Lower leg skin (tissue), 4 donors: Measurements from ENCODE around the gene ULK1. TPM values are rescaled to one million over a fixed set of nuclear protein-coding genes. Genes with fewer than 3 reads are reported as not detected.
"Not testable (repeated sequence)": the region's sequence is repeated elsewhere in the genome, so short reads cannot be mapped to it uniquely, and the experiment has no call there.

Experiments
- DNase-seq, 2 donors: peaks; one replicate each; pipeline ENCODE4 v3.0.0-alpha.2; 2019; ENCODE audit warnings: low spot score in 2 of 2
- H3K4me3 ChIP-seq: fragments of 200-600 bp; sonication (generic); 2 replicates; pipeline ENCODE4 v1.5.1; 2017; ENCODE audit warnings: mild to moderate bottlenecking, low read depth; ENCODE audit not compliant: poor library complexity, severe bottlenecking
- POLR2A ChIP-seq, 2 donors: fragments of 450-650 bp; IDR thresholded peaks; one replicate each; pipeline ENCODE4 v1.6.1; 2016 to 2017; ENCODE audit warnings: antibody characterized with exemption in 2 of 2, mild to moderate bottlenecking in 1 of 2, moderate library complexity in 1 of 2
- WGBS, 2 donors: methylation state at CpG; one replicate each; pipeline ENCODE4 v1.1.5; 2018; 5-methylcytosine and 5-hydroxymethylcytosine counted together
- intact Hi-C: fragments of 100-400 bp; cut with DNase I; formaldehyde crosslinking; loops from one replicate; pipeline ENCODE4 v1.15.0; 2023; ENCODE audit warnings: low total_unique reads
- total RNA-seq, 4 donors: library from RNA; depleted of rRNA; stranded (reverse); fragments of >200 nt; gene quantifications; one replicate each; pipeline ENCODE4 v1.1.0, GENCODE V29; 2016
- TF ChIP-seq, protein P1 (sequence below), 3 donors: fragments of 450-650 bp; IDR thresholded peaks; one replicate each; pipeline ENCODE4 v1.5.1; 2016; ENCODE audit warnings: antibody characterized with exemption in 3 of 3, mild to moderate bottlenecking in 3 of 3, moderate library complexity in 2 of 3

The ULK1 gene
- total RNA-seq, 4 donors from 2014 or later, result 42.8 to 117 (median 46.1) TPM

DNA sequence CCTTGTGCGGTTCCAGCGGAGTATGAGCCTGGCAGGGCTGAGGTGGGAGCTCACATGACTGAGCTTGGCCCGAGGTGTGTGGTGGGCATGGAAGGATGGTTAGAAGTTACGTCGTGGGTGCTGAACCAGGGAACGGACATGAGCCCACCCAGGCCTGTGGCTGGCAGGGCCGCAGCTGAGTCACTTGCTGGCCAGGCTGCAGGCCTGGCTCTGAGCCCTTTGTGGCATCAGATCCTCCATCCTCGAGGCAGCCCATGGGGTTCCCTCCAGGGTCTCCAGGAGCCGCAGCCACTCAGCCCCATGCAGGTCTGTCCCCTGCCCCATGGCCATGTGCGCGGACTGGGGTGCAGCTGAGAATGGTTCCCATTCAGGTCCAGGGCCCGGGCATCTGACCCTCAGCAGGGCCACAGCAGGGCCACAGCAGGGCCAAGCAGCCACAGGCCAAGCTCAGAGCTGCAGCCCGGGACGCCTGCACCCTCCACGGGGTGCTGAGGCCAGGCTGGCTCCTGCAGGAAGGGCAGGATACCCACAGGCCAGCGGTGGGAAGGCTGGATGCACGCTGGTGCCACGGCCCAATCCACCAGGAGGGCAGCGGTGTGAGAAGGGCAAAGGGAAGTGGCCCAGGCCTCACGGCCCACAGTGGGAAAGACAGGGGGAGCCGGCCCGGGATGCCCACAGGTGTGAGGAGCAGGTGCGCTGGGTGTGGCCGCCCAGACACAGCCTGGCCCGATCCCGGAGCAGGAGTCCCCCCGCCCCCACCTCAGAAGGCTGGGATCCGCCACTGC is 26.3 kb upstream of the ULK1 start:
- DNase-seq, result no peak
- TF ChIP-seq POLR2A (IDR thresholded peaks at IDR 0.05), result no peak
- TF ChIP-seq, protein P1, sequence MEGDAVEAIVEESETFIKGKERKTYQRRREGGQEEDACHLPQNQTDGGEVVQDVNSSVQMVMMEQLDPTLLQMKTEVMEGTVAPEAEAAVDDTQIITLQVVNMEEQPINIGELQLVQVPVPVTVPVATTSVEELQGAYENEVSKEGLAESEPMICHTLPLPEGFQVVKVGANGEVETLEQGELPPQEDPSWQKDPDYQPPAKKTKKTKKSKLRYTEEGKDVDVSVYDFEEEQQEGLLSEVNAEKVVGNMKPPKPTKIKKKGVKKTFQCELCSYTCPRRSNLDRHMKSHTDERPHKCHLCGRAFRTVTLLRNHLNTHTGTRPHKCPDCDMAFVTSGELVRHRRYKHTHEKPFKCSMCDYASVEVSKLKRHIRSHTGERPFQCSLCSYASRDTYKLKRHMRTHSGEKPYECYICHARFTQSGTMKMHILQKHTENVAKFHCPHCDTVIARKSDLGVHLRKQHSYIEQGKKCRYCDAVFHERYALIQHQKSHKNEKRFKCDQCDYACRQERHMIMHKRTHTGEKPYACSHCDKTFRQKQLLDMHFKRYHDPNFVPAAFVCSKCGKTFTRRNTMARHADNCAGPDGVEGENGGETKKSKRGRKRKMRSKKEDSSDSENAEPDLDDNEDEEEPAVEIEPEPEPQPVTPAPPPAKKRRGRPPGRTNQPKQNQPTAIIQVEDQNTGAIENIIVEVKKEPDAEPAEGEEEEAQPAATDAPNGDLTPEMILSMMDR (IDR thresholded peaks at IDR 0.05), result no peak
- intact Hi-C loops, result no loop called here
- no peak overlapping the region for H3K4me3 ChIP-seq
- 68 to 80% methylated on average over 18 to 20 of the region's 28 CpGs for WGBS, 2 donors

DNA sequence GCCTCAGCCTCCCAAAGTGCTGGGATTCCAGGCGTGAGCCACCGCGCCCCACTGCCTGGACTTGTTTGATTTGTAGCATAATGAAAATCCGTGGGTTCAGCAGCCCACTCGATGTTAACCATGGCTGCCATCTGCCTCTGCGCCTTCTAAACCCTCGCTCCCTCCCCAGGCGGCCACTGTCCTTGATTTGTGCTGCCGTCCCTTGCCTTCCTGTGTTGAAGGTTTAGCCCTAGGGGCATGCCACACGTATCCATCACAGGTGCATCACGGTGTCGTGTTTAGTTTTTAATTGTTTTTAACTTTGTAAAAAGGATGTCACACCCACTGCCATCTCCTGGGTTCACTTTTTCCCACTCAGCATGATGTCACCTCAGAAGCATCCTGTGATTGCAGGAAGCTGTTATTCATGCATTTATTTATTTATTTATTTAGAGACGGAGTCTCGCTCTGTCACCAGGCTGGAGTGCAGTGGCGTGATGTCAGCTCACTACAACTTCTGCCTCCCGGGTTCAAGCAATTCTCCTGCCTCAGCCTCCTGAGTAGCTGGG is 24.5 kb upstream of the ULK1 start:
- no peak overlapping the region for H3K4me3 ChIP-seq
- no peak for TF ChIP-seq POLR2A (IDR thresholded peaks at IDR 0.05)
- TF ChIP-seq, protein P1 (IDR thresholded peaks at IDR 0.05), result no peak
- WGBS, 2 donors, result 47 to 49% methylated on average over 16 of the region's 16 CpGs
- no peak for DNase-seq
- intact Hi-C loops, result no loop called here

DNA sequence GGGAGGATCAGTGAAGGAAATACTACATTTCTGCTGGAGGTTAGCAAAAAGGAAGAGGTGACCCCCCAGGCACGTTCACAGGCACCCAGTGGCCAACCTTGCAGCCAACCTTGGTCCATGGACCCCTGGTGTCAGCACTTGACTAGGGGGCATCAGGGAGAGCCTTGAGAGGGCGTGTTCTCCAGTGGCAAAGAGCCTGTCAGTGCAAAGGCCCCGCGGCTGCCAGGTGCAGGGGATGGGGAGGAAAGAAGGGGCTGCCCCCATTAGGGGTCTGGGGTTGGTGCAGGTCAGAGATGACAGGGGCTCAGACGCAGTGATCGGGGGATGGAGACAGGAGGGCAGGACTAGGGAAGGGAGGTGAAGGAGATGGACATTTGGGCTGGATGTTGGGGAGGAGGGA is 22.7 kb upstream of the ULK1 start:
- DNase-seq, result no peak
- TF ChIP-seq, protein P1 (IDR thresholded peaks at IDR 0.05), result no peak
- TF ChIP-seq POLR2A (IDR thresholded peaks at IDR 0.05), result no peak
- WGBS, 2 donors, result 92 to 96% methylated on average over 6 of the region's 6 CpGs
- no peak overlapping the region for H3K4me3 ChIP-seq
- intact Hi-C loops, result no loop called here

DNA sequence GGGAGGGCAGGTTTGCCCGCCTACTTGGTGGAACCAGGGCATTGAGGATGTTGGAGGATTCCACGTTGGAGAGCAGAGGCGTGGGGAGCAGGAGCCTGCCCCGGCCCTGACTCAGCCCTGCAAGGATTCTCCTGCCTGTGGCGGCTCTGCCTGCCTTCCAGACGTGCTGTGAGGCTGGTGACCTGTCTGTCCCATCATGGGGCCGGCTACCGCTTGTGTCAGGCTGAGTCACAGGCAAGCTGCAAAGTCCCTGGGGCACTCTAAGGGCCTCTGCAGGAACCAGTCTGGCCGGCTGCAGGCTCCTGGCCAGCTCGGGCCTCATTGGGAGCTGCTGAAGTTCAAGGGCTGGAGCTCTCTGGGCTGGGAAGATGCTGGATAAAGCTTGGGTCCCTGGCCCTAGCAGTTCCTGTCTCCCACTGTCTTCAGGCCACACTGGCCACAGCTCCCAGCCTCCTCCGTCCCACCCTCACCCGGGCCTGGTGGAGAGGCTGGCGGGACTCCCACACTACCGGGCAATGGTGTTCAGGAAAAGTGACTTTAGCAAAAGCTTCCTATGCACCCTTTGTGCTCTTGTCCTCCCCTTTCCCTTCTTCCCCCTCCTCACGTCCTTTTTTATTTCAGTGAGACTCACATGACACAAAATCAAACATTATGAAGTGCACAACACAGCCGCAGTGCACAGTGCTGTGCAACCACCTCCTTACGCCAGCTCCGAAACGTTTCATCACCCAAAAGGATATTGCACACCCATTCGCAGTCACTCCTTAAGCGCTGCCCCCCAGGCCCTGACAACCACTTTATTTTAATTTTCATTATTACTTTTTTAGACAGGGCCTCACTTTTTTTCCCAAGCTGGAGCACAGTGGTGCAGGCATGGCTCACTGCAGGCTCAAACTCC is 22.0 kb upstream of the ULK1 start:
- no peak for TF ChIP-seq POLR2A (IDR thresholded peaks at IDR 0.05)
- TF ChIP-seq, protein P1 (IDR thresholded peaks at IDR 0.05), result no peak
- WGBS, 2 donors, result 61 to 70% methylated on average over 15 to 21 of the region's 21 CpGs
- intact Hi-C loops, result no loop called here
- no peak for DNase-seq
- no peak overlapping the region for H3K4me3 ChIP-seq

DNA sequence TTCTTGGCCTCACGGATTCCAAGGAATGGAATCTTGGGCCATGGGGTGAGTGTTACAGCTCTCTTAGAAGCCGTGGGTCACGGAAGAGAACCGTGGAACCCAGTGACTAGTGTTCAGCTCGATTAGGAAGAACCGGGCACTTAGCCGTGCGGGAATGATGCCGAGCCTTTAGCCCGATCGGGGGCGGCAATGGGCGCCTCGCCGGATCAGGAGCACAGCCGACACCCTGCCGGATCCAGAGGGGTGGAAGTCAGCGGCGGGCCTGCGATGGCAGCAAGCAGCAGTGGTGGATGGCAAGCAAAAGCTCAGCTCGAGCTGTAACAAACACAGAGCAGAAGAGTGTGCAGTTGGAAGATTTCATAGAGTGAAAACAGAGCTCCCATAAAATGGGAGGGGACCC is 21.1 kb upstream of the ULK1 start:
- WGBS, 2 donors, result 95 to 96% methylated on average over 21 of the region's 21 CpGs
- intact Hi-C loops, result no loop called here
- TF ChIP-seq POLR2A (IDR thresholded peaks at IDR 0.05), result no peak
- TF ChIP-seq, protein P1 (IDR thresholded peaks at IDR 0.05), result no peak

DNA sequence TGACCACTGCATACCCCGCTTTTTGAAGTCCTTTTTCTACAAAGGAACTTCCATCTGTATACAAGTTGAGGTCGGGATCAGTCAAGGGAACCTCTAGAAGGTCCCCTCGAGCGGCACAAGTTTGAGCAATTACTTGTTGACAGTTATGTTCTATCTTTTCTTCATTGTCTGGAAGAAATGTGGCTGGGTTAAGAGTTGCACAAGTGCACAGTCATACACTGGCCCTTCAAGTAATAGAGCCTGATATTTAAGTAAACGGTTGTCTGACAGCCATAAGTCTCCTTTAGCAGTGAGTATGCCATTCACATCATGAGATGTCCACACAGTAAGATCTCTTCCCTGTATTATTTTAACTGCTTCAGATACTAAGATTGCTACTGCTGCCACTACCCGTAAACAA is 19.4 kb upstream of the ULK1 start:
- intact Hi-C loops, result not testable (repeated sequence)
- 91% methylated on average over 6 of the region's 6 CpGs for WGBS, 2 donors

More for the DNA sequence above, 21.1 kb upstream of the ULK1 start:
- H3K4me3 ChIP-seq, result no peak overlapping the region
- DNase-seq, result no peak

DNA sequence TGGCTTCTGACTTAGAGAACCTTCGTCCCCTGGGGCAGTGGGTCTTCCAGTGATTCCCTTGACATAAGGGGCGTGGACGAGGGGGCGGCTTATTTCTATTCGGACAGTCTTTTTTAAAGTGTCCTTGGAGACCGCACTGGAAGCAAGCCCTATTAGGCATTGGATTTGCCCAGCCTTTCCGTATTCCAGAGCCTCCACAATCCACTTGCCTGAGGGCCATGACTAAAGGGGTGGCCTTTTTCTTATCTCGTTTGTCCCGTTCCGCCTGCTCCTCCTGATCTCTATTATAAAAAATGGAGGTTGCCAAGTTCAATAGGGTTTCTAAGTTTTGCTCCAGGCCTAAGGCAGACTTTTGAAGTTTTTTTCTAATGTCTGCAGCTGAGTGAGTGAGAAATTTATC is 17.2 kb upstream of the ULK1 start:
- DNase-seq, H3K4me3 ChIP-seq, intact Hi-C loops: not testable (repeated sequence)
- 63 to 70% methylated on average over 10 of the region's 10 CpGs for WGBS, 2 donors

More for the DNA sequence above, 19.4 kb upstream of the ULK1 start:
- not testable (repeated sequence) for DNase-seq, H3K4me3 ChIP-seq

DNA sequence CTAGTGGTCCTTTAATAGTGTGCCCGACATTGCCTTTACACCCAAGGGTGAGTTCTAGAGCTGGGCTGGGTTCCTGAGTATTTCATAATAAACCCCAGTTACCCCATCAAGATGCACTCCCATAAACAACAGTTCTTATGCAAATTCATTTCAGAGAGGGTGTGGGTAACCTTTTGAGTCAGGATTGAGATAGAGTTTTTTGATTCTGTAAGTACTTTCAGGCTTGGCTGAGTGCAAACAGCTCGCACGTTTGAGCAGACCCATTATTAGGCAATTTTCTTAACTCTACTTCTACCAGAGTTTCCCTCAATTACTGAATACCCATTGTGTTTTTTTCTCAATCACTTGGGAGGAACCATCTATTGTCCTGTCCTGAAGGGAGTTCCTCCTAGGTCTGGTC is 16.0 kb upstream of the ULK1 start:
- intact Hi-C loops, DNase-seq, H3K4me3 ChIP-seq: not testable (repeated sequence)
- WGBS, 2 donors, result 30 to 38% methylated on average over 3 of the region's 3 CpGs
